Esophagus muscularis mucosa (tissue), 4 donors: ENCODE results near the gene INSYN2B.

Source experiments
- CTCF ChIP-seq, 3 experiments: fragments of 200-600 bp in 2 of 3; fragments of 450-650 bp in 1 of 3; sonication (generic) in 2 of 3; IDR thresholded peaks; one replicate each; pipeline ENCODE4 v1.5.1; 2017 to 2019; ENCODE audit warnings: antibody characterized with exemption in 3 of 3, mild to moderate bottlenecking in 2 of 3, moderate library complexity in 1 of 3
- EP300 ChIP-seq: sonication (generic); formaldehyde crosslinking; IDR thresholded peaks from one replicate; pipeline ENCODE4 v1.6.1; 2017; ENCODE audit warnings: antibody characterized with exemption
- POLR2A ChIP-seq: fragments of 450-650 bp; IDR thresholded peaks from one replicate; pipeline ENCODE4 v1.6.1; 2017; ENCODE audit warnings: antibody characterized with exemption, moderate library complexity, mild to moderate bottlenecking, low read depth
- POLR2AphosphoS5 ChIP-seq, 2 donors: sonication (generic); formaldehyde crosslinking; IDR thresholded peaks; one replicate each; pipeline ENCODE4 v1.6.1; 2017; ENCODE audit warnings: antibody characterized with exemption in 2 of 2

- TF ChIP-seq POLR2A, result no peak
- no peak for TF ChIP-seq CTCF (IDR thresholded peaks at IDR 0.05)
- no peak for TF ChIP-seq EP300
- no peak for TF ChIP-seq POLR2AphosphoS5 (IDR thresholded peaks at IDR 0.05)
Measured at GRCh38 chr5:169842699-169843098, 137.6 kb downstream of the INSYN2B start.
